Spleen (tissue), 7 donors: ENCODE data around the gene OR1C1.

Source experiments
- POLR2A ChIP-seq, 3 donors: fragments of 450-650 bp; IDR thresholded peaks; one replicate each; pipeline ENCODE4 v1.5.1; 2017; ENCODE audit warnings: antibody characterized with exemption in 3 of 3, mild to moderate bottlenecking in 1 of 3
- TF ChIP-seq, protein P1 (sequence below), 11 experiments: fragments of 200-600 bp in 7 of 11; fragments of 450-650 bp in 4 of 11; sonication (generic) in 4 of 11; IDR thresholded peaks in 8 of 11; conservative IDR thresholded peaks in 3 of 11; 1 replicate in 7 of 11; 2 replicates in 4 of 11; pipeline versions ENCODE4 v1.4.0 to v1.8.0; 2016 to 2021; ENCODE audit warnings: antibody characterized with exemption in 11 of 11, inconsistent platforms in 4 of 11, mild to moderate bottlenecking in 1 of 11
- donor health status: DM: no; HTN: no; CAD: no; lungs with moderate emphysema.
- donor health status: DM: no; HTN: no; CAD: no.
- donor health status: DM: no; HTN: no; CAD: no.

DNA sequence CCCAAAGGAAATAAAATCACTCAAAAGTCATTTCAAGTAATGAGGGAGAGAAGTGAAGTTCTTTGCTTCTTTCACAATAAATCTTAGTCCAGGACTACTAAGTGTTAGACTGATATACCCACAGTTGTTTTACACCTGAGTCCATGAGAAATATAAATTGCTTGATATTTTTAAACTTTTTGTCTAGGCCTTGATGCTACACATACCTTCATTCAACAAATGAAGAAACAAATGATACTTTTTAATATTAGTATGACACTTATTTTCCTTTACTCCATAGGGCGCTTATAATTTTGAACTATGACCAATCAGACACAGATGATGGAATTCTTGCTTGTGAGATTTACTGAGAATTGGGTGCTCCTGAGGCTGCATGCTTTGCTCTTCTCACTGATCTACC is 22.0 kb downstream of the OR1C1 start, which contains the start of gene OR14K1:
- TF ChIP-seq, protein P1, sequence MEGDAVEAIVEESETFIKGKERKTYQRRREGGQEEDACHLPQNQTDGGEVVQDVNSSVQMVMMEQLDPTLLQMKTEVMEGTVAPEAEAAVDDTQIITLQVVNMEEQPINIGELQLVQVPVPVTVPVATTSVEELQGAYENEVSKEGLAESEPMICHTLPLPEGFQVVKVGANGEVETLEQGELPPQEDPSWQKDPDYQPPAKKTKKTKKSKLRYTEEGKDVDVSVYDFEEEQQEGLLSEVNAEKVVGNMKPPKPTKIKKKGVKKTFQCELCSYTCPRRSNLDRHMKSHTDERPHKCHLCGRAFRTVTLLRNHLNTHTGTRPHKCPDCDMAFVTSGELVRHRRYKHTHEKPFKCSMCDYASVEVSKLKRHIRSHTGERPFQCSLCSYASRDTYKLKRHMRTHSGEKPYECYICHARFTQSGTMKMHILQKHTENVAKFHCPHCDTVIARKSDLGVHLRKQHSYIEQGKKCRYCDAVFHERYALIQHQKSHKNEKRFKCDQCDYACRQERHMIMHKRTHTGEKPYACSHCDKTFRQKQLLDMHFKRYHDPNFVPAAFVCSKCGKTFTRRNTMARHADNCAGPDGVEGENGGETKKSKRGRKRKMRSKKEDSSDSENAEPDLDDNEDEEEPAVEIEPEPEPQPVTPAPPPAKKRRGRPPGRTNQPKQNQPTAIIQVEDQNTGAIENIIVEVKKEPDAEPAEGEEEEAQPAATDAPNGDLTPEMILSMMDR (IDR thresholded peaks at IDR 0.05 in 8 of 11, conservative IDR thresholded peaks at IDR 0.05 in 3 of 11): no peak
- TF ChIP-seq POLR2A (IDR thresholded peaks at IDR 0.05): no peak
